GM12874 (cell line): ENCODE results near the gene PDE8A.

Source experiments
- CTCF ChIP-seq: IDR thresholded peaks from 2 replicates; pipeline ENCODE4 v1.5.1; 2011; ENCODE audit warnings: low read depth, mild to moderate bottlenecking, control low read depth, low read length, moderate library complexity; ENCODE audit not compliant: insufficient read depth

The PDE8A gene

GRCh38 chr15:85005746-85006145 lies 24.1 kb downstream of the PDE8A start:
- TF ChIP-seq CTCF = no peak

- TF ChIP-seq CTCF = no peak
Observed at GRCh38 chr15:85006201-85006600, 24.5 kb downstream of the PDE8A start.

- no peak for TF ChIP-seq CTCF
Observed at GRCh38 chr15:85006655-85007054, 25.0 kb downstream of the PDE8A start.

GRCh38 chr15:85007137-85007536 lies 25.5 kb downstream of the PDE8A start:
- TF ChIP-seq CTCF = no peak

- no peak for TF ChIP-seq CTCF
Observed at GRCh38 chr15:85007741-85008397, 26.2 kb downstream of the PDE8A start.

- TF ChIP-seq CTCF = no peak
Observed at GRCh38 chr15:85008474-85009260, 27.0 kb downstream of the PDE8A start.

GRCh38 chr15:85009435-85009834 lies 27.8 kb downstream of the PDE8A start:
- TF ChIP-seq CTCF = no peak
